K562 (cell line): ENCODE measurements around the gene ARHGEF25. TPM values are rescaled to one million over a fixed set of nuclear protein-coding genes. Genes with fewer than 3 reads are reported as not detected.

ENCODE experiments used
- ATAC-seq: fragments of 200-7000 bp; cut with Tn5 transposase; 3 replicates; pipeline ENCODE4 v1.9.1; 2020; ENCODE audit warnings: moderate library complexity
- BruUV-seq: library from RNA; stranded (reverse); fragments of 400-500 nt; replicated peaks from 2 replicates; lab custom pipeline; 2021; lab: Mats Ljungman, UMichigan
- CTCF ChIA-PET: fragments of 300-600 bp; formaldehyde crosslinking; extraction: SDS; loops from one replicate; lab custom pipeline; 2021; ENCODE audit warnings: low intra/inter-chr PET ratio; lab: Yijun Ruan, JAX
- POLR2A ChIA-PET: fragments of 300-600, 350-650 bp; sonication (Branson Sonifier 250); formaldehyde crosslinking; extraction: SDS; loops from one replicate; lab custom pipeline; 2021; ENCODE audit warnings: antibody characterized with exemption, inconsistent platforms; lab: Yijun Ruan, JAX
- DNase-seq, 4 experiments: peaks; one replicate each; pipeline versions ENCODE4 v3.0.0 to v3.0.0-alpha.2; 2011 to 2018; ENCODE audit warnings: low spot score in 3 of 4, mixed read lengths in 3 of 4; ENCODE audit errors: extremely low read depth in 1 of 4
- FAIRE-seq: peaks from 2 replicates; lab custom pipeline; 2011; peaks lifted over from hg19 to GRCh38; lab: Jason Lieb, UNC
- H2AFZ ChIP-seq: 2 replicates; pipeline ENCODE4 v1.6.0; 2011; ENCODE audit warnings: low read depth, low read length, control low read depth, inconsistent platforms
- H3K27ac ChIP-seq: fragments of 200-600 bp; 3 replicates; pipeline ENCODE4 v1.8.0; 2011; ENCODE audit warnings: low read depth, mild to moderate bottlenecking, control low read depth, inconsistent platforms, low read length, moderate library complexity, mixed read lengths; ENCODE audit errors: extremely low read depth
- H3K27me3 ChIP-seq, 2 experiments: fragments of 300-600 bp in 1 of 2; 2 replicates in 1 of 2; 3 replicates in 1 of 2; pipeline versions ENCODE4 v1.6.0 to v1.8.0; 2011; ENCODE audit warnings: inconsistent platforms in 2 of 2, low read length in 2 of 2, mild to moderate bottlenecking in 1 of 2, mixed read lengths in 1 of 2, moderate library complexity in 1 of 2; ENCODE audit not compliant: control insufficient read depth in 2 of 2, insufficient read depth in 2 of 2
- H3K36me3 ChIP-seq: fragments of 300-600 bp; 3 replicates; pipeline ENCODE4 v1.8.0; 2011; ENCODE audit warnings: mild to moderate bottlenecking, low read length, inconsistent platforms; ENCODE audit not compliant: control insufficient read depth, insufficient read depth
- H3K4me1 ChIP-seq, 2 experiments: fragments of 200-600 bp in 1 of 2; replicated peaks in 1 of 2; 2 replicates in 1 of 2; 3 replicates in 1 of 2; pipeline versions ENCODE4 v1.5.1 to v1.8.0; 2011; ENCODE audit warnings: inconsistent platforms in 2 of 2, low read length in 2 of 2, mild to moderate bottlenecking in 1 of 2, mixed read lengths in 1 of 2, moderate library complexity in 1 of 2; ENCODE audit not compliant: control insufficient read depth in 2 of 2, insufficient read depth in 2 of 2
- H3K4me2 ChIP-seq: 2 replicates; pipeline ENCODE4 v1.6.1; 2011; ENCODE audit warnings: low read length, control low read depth, inconsistent platforms, mixed read lengths; ENCODE audit not compliant: insufficient read depth
- H3K4me3 ChIP-seq: fragments of 200-600 bp; sonication (generic), shearing (Covaris generic); 2 replicates; pipeline ENCODE4 v1.5.1; 2016; ENCODE audit warnings: control low read depth, inconsistent platforms
- H3K79me2 ChIP-seq: fragments of 200-600 bp; 3 replicates; pipeline ENCODE4 v1.8.0; 2011; ENCODE audit warnings: low read length, inconsistent platforms; ENCODE audit not compliant: control insufficient read depth, insufficient read depth
- H3K9ac ChIP-seq, 2 experiments: 2 replicates each; pipeline versions ENCODE4 v1.6.0 to v1.6.1; 2011; ENCODE audit warnings: low read depth in 2 of 2, low read length in 2 of 2, control low read depth in 1 of 2, inconsistent platforms in 1 of 2, mild to moderate bottlenecking in 1 of 2, mixed read lengths in 1 of 2; ENCODE audit not compliant: insufficient read depth in 1 of 2
- H3K9me1 ChIP-seq: one replicate; pipeline ENCODE4 v1.6.0; 2011; ENCODE audit warnings: inconsistent platforms, mild to moderate bottlenecking, low read length, moderate library complexity; ENCODE audit not compliant: control insufficient read depth, insufficient read depth
- H3K9me3 ChIP-seq: replicated peaks from 2 replicates; pipeline ENCODE4 v1.5.1; 2011; ENCODE audit warnings: low read depth, low read length, inconsistent platforms; ENCODE audit not compliant: control insufficient read depth, insufficient read depth
- H4K20me1 ChIP-seq: replicated peaks from 2 replicates; pipeline ENCODE4 v1.6.1; 2011; ENCODE audit warnings: low read length, inconsistent platforms, mixed read lengths; ENCODE audit not compliant: control insufficient read depth, insufficient read depth
- ARHGAP35 ChIP-seq: fragments of 450-650 bp; IDR thresholded peaks from 2 replicates; pipeline ENCODE4 v1.6.1; 2018; ENCODE audit not compliant: partially characterized antibody
- ATF4 ChIP-seq: fragments of 450-650 bp; formaldehyde crosslinking; IDR thresholded peaks from 2 replicates; pipeline ENCODE4 v1.4.0; 2022; ENCODE audit warnings: mild to moderate bottlenecking, moderate library complexity
- CXXC5 ChIP-seq: fragments of 250-450 bp; sonication (Bioruptor Pico); IDR thresholded peaks from 2 replicates; pipeline ENCODE4 v1.8.0; 2022; ENCODE audit warnings: inconsistent platforms, mild to moderate bottlenecking, moderate library complexity
- EGR1 ChIP-seq: fragments of 450-650 bp; conservative IDR thresholded peaks from 2 replicates; pipeline ENCODE4 v1.6.1; 2017; ENCODE audit warnings: mild to moderate bottlenecking
- HMG20A ChIP-seq: fragments of 450-650 bp; formaldehyde crosslinking; conservative IDR thresholded peaks from 2 replicates; pipeline ENCODE4 v1.4.0; 2020; ENCODE audit warnings: mild to moderate bottlenecking, mixed read lengths
- HNRNPL ChIP-seq: fragments of 200-400 bp; formaldehyde crosslinking; IDR thresholded peaks from 2 replicates; pipeline ENCODE4 v1.6.1; 2017; ENCODE audit warnings: low read depth, mild to moderate bottlenecking, low read length
- HSF4 ChIP-seq: fragments of 250-450 bp; sonication (Bioruptor Pico); IDR thresholded peaks from 2 replicates; pipeline ENCODE4 v2.1.2; 2022; ENCODE audit warnings: mild to moderate bottlenecking, moderate library complexity, borderline replicate concordance
- KDM2B ChIP-seq: fragments of 250-450 bp; sonication (Bioruptor Pico); IDR thresholded peaks from 2 replicates; pipeline ENCODE4 v1.8.0; 2021; ENCODE audit warnings: mild to moderate bottlenecking, moderate library complexity
- MEF2D ChIP-seq: conservative IDR thresholded peaks from 2 replicates; pipeline ENCODE4 v1.6.1; 2016; ENCODE audit warnings: low read depth, missing genetic modification characterization, missing compliant biosample characterization
- NKRF ChIP-seq: fragments of 450-650 bp; IDR thresholded peaks from 2 replicates; pipeline ENCODE4 v1.6.1; 2016; ENCODE audit warnings: borderline replicate concordance
- PHB2 ChIP-seq: fragments of 450-650 bp; IDR thresholded peaks from 2 replicates; pipeline ENCODE4 v1.6.1; 2017; ENCODE audit warnings: low read depth
- POLR2H ChIP-seq: IDR thresholded peaks from 2 replicates; pipeline ENCODE4 v1.6.1; 2016; ENCODE audit warnings: missing genetic modification characterization, low read depth, mild to moderate bottlenecking, control low read depth, missing compliant biosample characterization, moderate library complexity
- SIRT6 ChIP-seq: IDR thresholded peaks from one replicate; pipeline ENCODE4 v1.6.1; 2012; ENCODE audit warnings: low read depth, mild to moderate bottlenecking, control low read depth, inconsistent platforms, low read length, moderate library complexity
- ZNF124 ChIP-seq: sonication (generic); formaldehyde crosslinking; IDR thresholded peaks from 2 replicates; pipeline ENCODE4 v1.8.1; 2022; ENCODE audit warnings: missing genetic modification reagents
- ZNF3 ChIP-seq: fragments of 250-450 bp; sonication (Bioruptor Pico); IDR thresholded peaks from 2 replicates; pipeline ENCODE4 v1.5.0; 2021; ENCODE audit warnings: mild to moderate bottlenecking, moderate library complexity
- ZNF699 ChIP-seq: fragments of 250-450 bp; sonication (Bioruptor Pico); IDR thresholded peaks from 2 replicates; pipeline ENCODE4 v1.8.0; 2021; ENCODE audit warnings: mild to moderate bottlenecking, moderate library complexity; ENCODE audit not compliant: insufficient replicate concordance
- WGBS: fragments of 100-300 bp; shearing (Covaris generic); methylation state at CpG from one replicate; pipeline ENCODE4 v1.1.6; 2016; ENCODE audit warnings: low coverage, mixed read lengths; ENCODE audit not compliant: insufficient coverage; ENCODE audit errors: missing lambda C conversion rate; 5-methylcytosine and 5-hydroxymethylcytosine counted together
- in situ Hi-C: fragments of 300-500 bp; cut with MboI; formaldehyde crosslinking; loops from 4 replicates; pipeline ENCODE4 v1.15.0; 2018; ENCODE audit warnings: inconsistent platforms, mixed read lengths
- intact Hi-C: fragments of 100-400 bp; cut with micrococcal nuclease; formaldehyde crosslinking; loops from 2 replicates; pipeline ENCODE4 v1.14.2; 2022
- polyA plus RNA-seq, 8 experiments: library from polyadenylated mRNA; depleted of rRNA in 4 of 8; stranded (reverse) in 5 of 8; unstranded in 3 of 8; fragments of >200 nt; fragmentation: Nextera tagmentation in 2 of 8; fragmentation: Illumina TruSeq in 1 of 8; extraction: Ambion mirVana in 2 of 8; extraction: Trizol in 1 of 8; gene quantifications; 2 replicates each; pipeline versions ENCODE4 v1.2.1 to v1.2.3, GENCODE V29; 2011 to 2014; ENCODE audit warnings: inconsistent platforms in 1 of 8, missing spikeins in 1 of 8
- total RNA-seq, 7 experiments: library from RNA; depleted of rRNA in 6 of 7; stranded (reverse); fragments of >200 nt in 6 of 7; fragmentation: Illumina TruSeq in 2 of 7; extraction: Trizol in 2 of 7; gene quantifications; 2 replicates each; pipeline versions ENCODE4 v1.2.1 to v1.2.3, GENCODE V29; 2011 to 2021; ENCODE audit warnings: low replicate concordance in 1 of 7
- TF ChIP-seq, protein P1 (sequence below): fragments of 250-450 bp; sonication (Bioruptor Pico); IDR thresholded peaks from 2 replicates; pipeline ENCODE4 v1.4.0; 2020; ENCODE audit warnings: mild to moderate bottlenecking, moderate library complexity, borderline replicate concordance

ARHGEF25 gene
- total and polyA plus RNA-seq, 9 of the 15 experiments (the other 6 are each of a cell fraction or from before 2014, with no cell fraction given): 0.13 to 17.3 (median 11.6) TPM

- H3K36me3 ChIP-seq: peaks cover 46% of the 10 kb centered on the region; the same call in 2 of the 3 replicates
- H3K4me1 ChIP-seq: peaks cover 18 to 30% of the 10 kb centered on the region in 2 experiments
- ChIA-PET CTCF (no interaction called here), POLR2A (no interaction called here)
- no peak overlapping the region for H3K4me3 ChIP-seq
- H3K9me3 ChIP-seq: no peaks in the 10 kb centered on the region
- H2AFZ ChIP-seq: no peak overlapping the region
- no peak for DNase-seq
- no peak overlapping the region for H3K4me2 ChIP-seq
- H3K27ac ChIP-seq: no peak overlapping the region
- FAIRE-seq: no peak
- in situ Hi-C loops (loop anchor here (5.0 kb wide), 2 partner anchors 66 to 106 kb away; partner anchors contain the start of gene OS9), intact Hi-C loops (no loop called here)
- no TSS peak for BruUV-seq
- no peak for ATAC-seq
- 81% methylated on average over 12 of the region's 13 CpGs for WGBS
- no peaks in the 10 kb centered on the region for H4K20me1 ChIP-seq
- no peaks in the 10 kb centered on the region for H3K79me2 ChIP-seq
- no peaks in the 10 kb centered on the region for H3K27me3 ChIP-seq
- no peaks in the 10 kb centered on the region for H3K9me1 ChIP-seq
- no peak overlapping the region for H3K9ac ChIP-seq
- TF ChIP-seq NKRF (no peak), CXXC5 (CRISPR knock-in tag) (no peak), SIRT6 (no peak), HMG20A (CRISPR knock-in tag) (no peak), POLR2H (tag) (no peak), PHB2 (no peak), MEF2D (tag) (no peak), ATF4 (CRISPR knock-in tag) (no peak), KDM2B (CRISPR knock-in tag) (no peak), ZNF699 (CRISPR knock-in tag) (no peak), EGR1 (no peak), ARHGAP35 (no peak), HNRNPL (no peak), HSF4 (CRISPR knock-in tag) (no peak), ZNF3 (CRISPR knock-in tag) (no peak), ZNF124 (no peak)
- TF ChIP-seq, protein P1, sequence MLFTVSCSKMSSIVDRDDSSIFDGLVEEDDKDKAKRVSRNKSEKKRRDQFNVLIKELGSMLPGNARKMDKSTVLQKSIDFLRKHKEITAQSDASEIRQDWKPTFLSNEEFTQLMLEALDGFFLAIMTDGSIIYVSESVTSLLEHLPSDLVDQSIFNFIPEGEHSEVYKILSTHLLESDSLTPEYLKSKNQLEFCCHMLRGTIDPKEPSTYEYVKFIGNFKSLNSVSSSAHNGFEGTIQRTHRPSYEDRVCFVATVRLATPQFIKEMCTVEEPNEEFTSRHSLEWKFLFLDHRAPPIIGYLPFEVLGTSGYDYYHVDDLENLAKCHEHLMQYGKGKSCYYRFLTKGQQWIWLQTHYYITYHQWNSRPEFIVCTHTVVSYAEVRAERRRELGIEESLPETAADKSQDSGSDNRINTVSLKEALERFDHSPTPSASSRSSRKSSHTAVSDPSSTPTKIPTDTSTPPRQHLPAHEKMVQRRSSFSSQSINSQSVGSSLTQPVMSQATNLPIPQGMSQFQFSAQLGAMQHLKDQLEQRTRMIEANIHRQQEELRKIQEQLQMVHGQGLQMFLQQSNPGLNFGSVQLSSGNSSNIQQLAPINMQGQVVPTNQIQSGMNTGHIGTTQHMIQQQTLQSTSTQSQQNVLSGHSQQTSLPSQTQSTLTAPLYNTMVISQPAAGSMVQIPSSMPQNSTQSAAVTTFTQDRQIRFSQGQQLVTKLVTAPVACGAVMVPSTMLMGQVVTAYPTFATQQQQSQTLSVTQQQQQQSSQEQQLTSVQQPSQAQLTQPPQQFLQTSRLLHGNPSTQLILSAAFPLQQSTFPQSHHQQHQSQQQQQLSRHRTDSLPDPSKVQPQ (CRISPR knock-in tag): no peak
Measured at GRCh38 chr12:57626111-57626920, 15.1 kb downstream of the ARHGEF25 start.
